Mucosa of gallbladder (tissue), 1 donor: Measurements from ENCODE around the gene AKAP6. TPM values are rescaled to one million over a fixed set of nuclear protein-coding genes. Genes with fewer than 3 reads are reported as not detected.

Experiments
- DNase-seq: peaks from one replicate; pipeline ENCODE4 v3.0.0-alpha.2; 2020; ENCODE audit warnings: low spot score
- total RNA-seq: library from RNA; stranded (reverse); gene quantifications from one replicate; pipeline ENCODE4 v1.2.1, GENCODE V29; 2021
- donor health status: DM: no; HTN: no; CAD: no.

The AKAP6 gene
- total RNA-seq, 1 donor from 2014 or later = 40.1 TPM

- no peak for DNase-seq
These were observed 255.0 kb downstream of the AKAP6 start for GRCh38 chr14:32584079-32584478.

- DNase-seq = no peak
These were observed 258.4 kb downstream of the AKAP6 start for GRCh38 chr14:32587461-32587860.

- DNase-seq = no peak
These were observed 259.6 kb downstream of the AKAP6 start for GRCh38 chr14:32588448-32589320.

GRCh38 chr14:32590157-32590556 is 261.1 kb downstream of the AKAP6 start:
- no peak for DNase-seq

- no peak for DNase-seq
These were observed 264.3 kb downstream of the AKAP6 start for GRCh38 chr14:32593290-32593942.

GRCh38 chr14:32594766-32595165 is 265.7 kb downstream of the AKAP6 start:
- no peak for DNase-seq

GRCh38 chr14:32595497-32595896 is 266.4 kb downstream of the AKAP6 start:
- no peak for DNase-seq

GRCh38 chr14:32596390-32596789 is 267.3 kb downstream of the AKAP6 start:
- no peak for DNase-seq

GRCh38 chr14:32597771-32598170 is 268.7 kb downstream of the AKAP6 start:
- DNase-seq = no peak

GRCh38 chr14:32601069-32601468 is 272.0 kb downstream of the AKAP6 start:
- DNase-seq = no peak

- no peak for DNase-seq
These were observed 272.8 kb downstream of the AKAP6 start for GRCh38 chr14:32601906-32602305.

- no peak for DNase-seq
These were observed 273.6 kb downstream of the AKAP6 start for GRCh38 chr14:32602699-32603098.

- DNase-seq = no peak
These were observed 275.0 kb downstream of the AKAP6 start for GRCh38 chr14:32603992-32604565.

GRCh38 chr14:32606301-32606700 is 277.2 kb downstream of the AKAP6 start:
- DNase-seq = no peak

- no peak for DNase-seq
These were observed 278.3 kb downstream of the AKAP6 start for GRCh38 chr14:32607399-32607798.

- no peak for DNase-seq
These were observed 279.8 kb downstream of the AKAP6 start for GRCh38 chr14:32608857-32609256.

GRCh38 chr14:32609388-32609787 is 280.3 kb downstream of the AKAP6 start:
- DNase-seq = no peak

GRCh38 chr14:32611752-32612151 is 282.7 kb downstream of the AKAP6 start:
- DNase-seq = no peak

GRCh38 chr14:32618991-32619390 is 289.9 kb downstream of the AKAP6 start:
- no peak for DNase-seq

- no peak for DNase-seq
These were observed 291.2 kb downstream of the AKAP6 start for GRCh38 chr14:32620303-32620702.

- DNase-seq = no peak
These were observed 291.6 kb downstream of the AKAP6 start for GRCh38 chr14:32620724-32621123.

- DNase-seq = no peak
These were observed 292.5 kb downstream of the AKAP6 start for GRCh38 chr14:32621585-32621984.

- no peak for DNase-seq
These were observed 293.6 kb downstream of the AKAP6 start for GRCh38 chr14:32622742-32623141.
